SK-N-SH treated with all-trans-retinoic acid at 6 μM for 48 hours (cell line): ENCODE data around the gene GCLM.
"Not testable (repeated sequence)": the region's sequence is repeated elsewhere in the genome, so short reads cannot be mapped to it uniquely, and the experiment has no call there.

ENCODE experiments used
- PATZ1 ChIP-seq: fragments of 250-450 bp; sonication (Bioruptor Pico); IDR thresholded peaks from 2 replicates; pipeline ENCODE4 v1.8.0; 2020; ENCODE audit warnings: mild to moderate bottlenecking, moderate library complexity, borderline replicate concordance
- RARB ChIP-seq: fragments of 250-450 bp; sonication (Bioruptor Pico); IDR thresholded peaks from 2 replicates; pipeline ENCODE4 v1.8.0; 2021; ENCODE audit warnings: mild to moderate bottlenecking, moderate library complexity
- ZNF565 ChIP-seq: fragments of 450-650 bp; formaldehyde crosslinking; conservative IDR thresholded peaks from 2 replicates; pipeline ENCODE4 v1.5.0; 2020; ENCODE audit warnings: low read depth, mild to moderate bottlenecking, moderate library complexity
- TF ChIP-seq, protein P1 (sequence below): fragments of 250-450 bp; sonication (Bioruptor Pico); IDR thresholded peaks from 2 replicates; pipeline ENCODE4 v1.5.1; 2021; ENCODE audit warnings: mild to moderate bottlenecking, moderate library complexity

DNA sequence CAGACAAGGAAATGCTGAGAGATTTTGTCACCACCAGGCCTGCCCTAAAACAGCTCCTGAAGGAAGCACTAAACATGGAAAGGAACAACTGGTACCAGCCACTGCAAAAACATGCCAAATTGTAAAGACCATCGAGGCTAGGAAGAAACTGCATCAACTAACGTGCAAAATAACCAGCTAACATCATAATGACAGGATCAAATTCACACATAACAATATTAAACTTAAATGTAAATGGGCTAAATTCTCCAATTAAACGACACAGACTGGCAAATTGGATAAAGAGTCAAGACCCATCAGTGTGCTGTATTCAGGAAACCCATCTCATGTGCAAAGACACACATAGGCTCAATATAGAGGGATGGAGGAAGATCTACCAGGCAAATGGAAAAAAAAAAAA, 51.6 kb downstream of the GCLM start:
- TF ChIP-seq ZNF565, PATZ1, RARB (CRISPR knock-in tag): not testable (repeated sequence)
- TF ChIP-seq, protein P1, sequence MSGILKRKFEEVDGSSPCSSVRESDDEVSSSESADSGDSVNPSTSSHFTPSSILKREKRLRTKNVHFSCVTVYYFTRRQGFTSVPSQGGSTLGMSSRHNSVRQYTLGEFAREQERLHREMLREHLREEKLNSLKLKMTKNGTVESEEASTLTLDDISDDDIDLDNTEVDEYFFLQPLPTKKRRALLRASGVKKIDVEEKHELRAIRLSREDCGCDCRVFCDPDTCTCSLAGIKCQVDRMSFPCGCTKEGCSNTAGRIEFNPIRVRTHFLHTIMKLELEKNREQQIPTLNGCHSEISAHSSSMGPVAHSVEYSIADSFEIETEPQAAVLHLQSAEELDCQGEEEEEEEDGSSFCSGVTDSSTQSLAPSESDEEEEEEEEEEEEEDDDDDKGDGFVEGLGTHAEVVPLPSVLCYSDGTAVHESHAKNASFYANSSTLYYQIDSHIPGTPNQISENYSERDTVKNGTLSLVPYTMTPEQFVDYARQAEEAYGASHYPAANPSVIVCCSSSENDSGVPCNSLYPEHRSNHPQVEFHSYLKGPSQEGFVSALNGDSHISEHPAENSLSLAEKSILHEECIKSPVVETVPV = not testable (repeated sequence)
